GM20000 (cell line): ENCODE measurements around the gene COMMD7.

ENCODE experiments used
- DNase-seq: peaks from one replicate; pipeline ENCODE4 v3.0.0; 2012; ENCODE audit warnings: low spot score
- TF ChIP-seq, protein P1 (sequence below): IDR thresholded peaks from 2 replicates; pipeline ENCODE4 v1.5.1; 2012; ENCODE audit warnings: mild to moderate bottlenecking, control low read depth; ENCODE audit errors: extremely low read depth, missing control alignments

The COMMD7 gene

DNA sequence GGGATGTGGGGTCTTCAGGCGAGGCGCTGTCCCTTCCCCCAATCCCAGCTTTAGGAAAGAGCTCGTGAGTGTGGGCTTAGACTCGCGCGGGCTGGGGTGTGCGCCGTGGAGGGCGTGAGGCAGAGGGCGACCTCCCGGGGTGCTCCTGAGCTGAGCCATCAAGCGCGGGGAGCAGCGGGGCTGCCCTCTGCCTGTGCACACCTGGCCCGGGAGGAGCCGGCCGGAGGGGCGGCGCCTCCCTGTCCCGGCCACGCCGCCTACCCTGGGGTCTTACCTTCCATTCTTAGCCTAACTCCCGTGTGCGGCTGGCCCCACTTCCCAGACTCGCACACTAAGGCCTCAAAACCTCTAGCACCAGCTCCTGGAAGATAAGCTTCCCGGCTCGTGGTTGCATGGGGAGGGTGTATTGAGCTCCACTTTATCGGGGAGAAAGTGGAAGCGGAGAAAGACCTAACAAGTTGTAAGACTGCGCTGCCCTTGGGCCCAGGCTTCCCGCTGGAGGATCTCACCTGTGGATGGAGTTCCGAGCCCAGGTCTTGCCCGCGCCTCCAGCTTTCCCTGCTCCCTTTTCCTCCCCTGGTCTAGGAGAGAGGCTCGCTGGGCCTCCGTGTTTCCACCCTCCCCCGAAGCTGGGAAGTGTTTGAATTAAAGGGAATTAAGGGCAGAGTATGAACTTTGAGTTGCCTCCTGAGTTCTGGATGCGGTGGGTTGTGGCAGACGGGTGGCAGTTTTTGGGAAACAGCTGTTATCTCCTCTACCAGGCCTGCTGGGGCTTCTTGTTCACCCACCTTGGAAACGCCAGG lies 20.1 kb upstream of the COMMD7 start:
- TF ChIP-seq, protein P1, sequence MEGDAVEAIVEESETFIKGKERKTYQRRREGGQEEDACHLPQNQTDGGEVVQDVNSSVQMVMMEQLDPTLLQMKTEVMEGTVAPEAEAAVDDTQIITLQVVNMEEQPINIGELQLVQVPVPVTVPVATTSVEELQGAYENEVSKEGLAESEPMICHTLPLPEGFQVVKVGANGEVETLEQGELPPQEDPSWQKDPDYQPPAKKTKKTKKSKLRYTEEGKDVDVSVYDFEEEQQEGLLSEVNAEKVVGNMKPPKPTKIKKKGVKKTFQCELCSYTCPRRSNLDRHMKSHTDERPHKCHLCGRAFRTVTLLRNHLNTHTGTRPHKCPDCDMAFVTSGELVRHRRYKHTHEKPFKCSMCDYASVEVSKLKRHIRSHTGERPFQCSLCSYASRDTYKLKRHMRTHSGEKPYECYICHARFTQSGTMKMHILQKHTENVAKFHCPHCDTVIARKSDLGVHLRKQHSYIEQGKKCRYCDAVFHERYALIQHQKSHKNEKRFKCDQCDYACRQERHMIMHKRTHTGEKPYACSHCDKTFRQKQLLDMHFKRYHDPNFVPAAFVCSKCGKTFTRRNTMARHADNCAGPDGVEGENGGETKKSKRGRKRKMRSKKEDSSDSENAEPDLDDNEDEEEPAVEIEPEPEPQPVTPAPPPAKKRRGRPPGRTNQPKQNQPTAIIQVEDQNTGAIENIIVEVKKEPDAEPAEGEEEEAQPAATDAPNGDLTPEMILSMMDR, result no peak
- DNase-seq, result peak; percentile 56

DNA sequence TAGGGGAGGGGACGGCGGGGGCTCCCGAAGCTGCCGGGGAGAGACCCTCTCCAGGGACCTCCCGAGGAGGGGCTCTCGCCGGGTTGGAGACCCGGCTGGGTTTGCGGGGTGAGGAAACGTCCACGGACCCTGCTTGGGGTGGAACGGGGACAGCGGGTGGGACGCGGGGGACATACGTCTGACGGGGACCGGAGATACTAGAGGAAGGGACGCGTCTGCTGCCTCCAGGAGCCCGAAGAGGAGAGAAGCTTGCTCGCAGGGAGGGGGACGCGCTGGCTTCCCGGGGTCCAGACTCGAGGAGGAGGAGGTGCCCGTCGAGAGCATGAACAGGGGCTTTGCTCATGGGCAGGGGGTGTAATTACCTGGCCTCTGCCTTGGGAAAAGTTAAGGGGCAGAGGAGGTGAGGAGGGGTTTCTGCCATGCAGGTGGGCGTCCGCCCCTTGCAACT lies 19.5 kb upstream of the COMMD7 start:
- DNase-seq, result peak; percentile 65
- TF ChIP-seq, protein P1, result no peak

DNA sequence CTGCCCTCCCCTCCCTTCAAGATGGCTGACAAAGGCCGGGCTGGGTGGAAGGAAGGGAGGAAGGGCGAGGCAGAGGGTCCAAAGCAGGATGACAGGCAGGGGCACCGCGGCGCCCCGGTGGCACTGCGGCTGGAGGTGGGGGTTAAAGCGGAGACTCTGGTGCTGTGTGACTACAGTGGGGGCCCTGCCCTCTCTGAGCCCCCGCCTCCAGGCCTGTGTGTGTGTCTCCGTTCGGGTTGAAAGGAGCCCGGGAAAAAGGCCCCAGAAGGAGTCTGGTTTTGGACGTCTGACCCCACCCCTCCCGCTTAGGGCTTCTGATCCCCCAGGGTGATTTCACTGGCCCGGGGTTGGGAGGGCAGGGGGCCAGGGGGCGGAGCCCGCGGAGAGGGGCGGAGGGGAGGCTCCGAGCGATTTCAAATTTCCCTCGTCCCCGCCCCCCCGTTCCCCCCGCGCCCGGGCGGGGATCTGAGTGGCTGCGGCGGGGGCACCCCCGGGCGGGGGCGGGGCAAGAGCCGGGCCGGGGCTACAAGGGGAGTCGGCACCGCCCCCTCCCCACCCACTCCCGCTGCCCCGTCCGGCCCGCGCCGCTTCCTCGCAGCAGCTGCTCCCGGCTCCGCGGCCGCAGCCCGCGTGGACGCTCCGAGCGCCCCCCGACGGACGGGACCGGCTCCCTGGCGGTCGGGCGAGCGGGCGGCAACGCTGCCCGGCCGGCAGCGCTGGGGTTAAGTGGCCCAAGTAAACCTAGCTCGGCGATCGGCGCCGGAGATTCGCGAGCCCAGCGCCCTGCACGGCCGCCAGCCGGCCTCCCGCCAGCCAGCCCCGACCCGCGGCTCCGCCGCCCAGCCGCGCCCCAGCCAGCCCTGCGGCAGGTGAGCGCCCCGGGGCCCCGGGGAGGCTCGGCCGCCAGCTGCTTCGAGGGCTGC lies 18.8 kb upstream of the COMMD7 start, which contains the start of gene DNMT3B:
TSS of gene DNMT3B (plus strand) at position 555 of the 923 bp plus-strand sequence. CDS start 17,939 bp downstream, outside the sequence.
- peak; percentile 92 for DNase-seq
- TF ChIP-seq, protein P1, result peak; percentile 45

DNA sequence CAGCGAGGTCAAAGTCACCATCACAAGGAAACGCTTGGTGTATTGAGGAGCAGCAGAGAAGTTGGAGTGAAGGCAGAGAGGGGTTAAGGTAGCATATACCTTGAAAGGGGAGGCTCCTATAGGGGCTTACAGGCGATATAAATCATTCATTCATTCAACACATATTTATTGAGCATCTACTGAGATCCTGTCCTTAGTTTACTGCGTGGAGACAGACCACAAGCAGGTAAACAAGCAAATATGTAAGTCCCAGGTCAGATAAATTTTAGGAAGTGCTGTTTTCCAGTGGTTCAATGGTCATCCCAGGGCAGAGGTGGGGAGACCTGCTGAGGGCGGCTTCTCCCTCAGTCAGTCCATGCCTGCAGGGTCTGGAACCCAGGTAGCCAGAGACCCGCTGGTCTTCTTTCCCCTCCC lies 18.2 kb upstream of the COMMD7 start:
- TF ChIP-seq, protein P1, result no peak
- no peak for DNase-seq

DNA sequence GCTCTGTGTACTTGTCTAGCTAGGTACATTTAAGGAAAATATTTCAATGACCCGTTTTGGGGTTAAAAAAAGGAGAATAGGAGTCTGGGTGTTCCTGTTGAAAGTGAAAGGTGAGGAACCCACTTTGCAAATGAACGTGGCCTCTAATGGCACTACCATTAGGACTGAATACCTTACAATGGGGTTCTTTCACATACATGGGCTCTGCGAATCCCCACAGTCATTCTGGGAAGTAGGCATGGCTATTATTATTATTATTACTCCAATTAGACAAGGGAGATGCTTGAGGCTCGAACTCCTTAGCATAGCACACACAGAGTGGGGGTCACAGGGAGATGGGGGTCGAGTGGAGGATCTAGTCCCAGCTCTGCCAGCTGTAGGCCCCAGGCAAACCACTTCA lies 12.9 kb upstream of the COMMD7 start:
- no peak for DNase-seq

DNA sequence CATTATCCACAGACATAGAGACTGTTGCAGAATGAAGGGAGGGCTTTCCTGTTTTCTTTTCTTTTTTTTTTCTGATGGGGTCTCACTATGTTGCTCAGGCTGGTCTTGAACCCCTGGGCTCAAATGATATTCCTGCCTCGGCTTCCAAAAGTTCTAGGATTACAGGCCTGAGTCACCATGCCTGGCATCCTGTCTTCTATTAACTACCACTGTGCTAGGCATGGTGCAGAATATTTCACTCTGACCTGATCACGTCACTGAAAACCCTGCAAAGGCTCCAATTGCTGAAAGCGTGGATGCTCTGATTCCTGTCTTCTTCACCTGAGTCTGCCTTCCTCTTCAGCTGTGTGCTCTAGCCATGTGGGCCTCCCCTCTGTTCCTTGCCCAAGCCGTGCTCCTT lies 10.5 kb upstream of the COMMD7 start:
- TF ChIP-seq, protein P1, result no peak
- no peak for DNase-seq

More for the DNA sequence above, 12.9 kb upstream of the COMMD7 start:
- TF ChIP-seq, protein P1, result no peak
